ENCODE results near the gene TDRD3. TPM values are rescaled to one million over a fixed set of nuclear protein-coding genes. Genes with fewer than 3 reads are reported as not detected.

The TDRD3 gene
- total RNA-seq = 6.5 TPM

DNA sequence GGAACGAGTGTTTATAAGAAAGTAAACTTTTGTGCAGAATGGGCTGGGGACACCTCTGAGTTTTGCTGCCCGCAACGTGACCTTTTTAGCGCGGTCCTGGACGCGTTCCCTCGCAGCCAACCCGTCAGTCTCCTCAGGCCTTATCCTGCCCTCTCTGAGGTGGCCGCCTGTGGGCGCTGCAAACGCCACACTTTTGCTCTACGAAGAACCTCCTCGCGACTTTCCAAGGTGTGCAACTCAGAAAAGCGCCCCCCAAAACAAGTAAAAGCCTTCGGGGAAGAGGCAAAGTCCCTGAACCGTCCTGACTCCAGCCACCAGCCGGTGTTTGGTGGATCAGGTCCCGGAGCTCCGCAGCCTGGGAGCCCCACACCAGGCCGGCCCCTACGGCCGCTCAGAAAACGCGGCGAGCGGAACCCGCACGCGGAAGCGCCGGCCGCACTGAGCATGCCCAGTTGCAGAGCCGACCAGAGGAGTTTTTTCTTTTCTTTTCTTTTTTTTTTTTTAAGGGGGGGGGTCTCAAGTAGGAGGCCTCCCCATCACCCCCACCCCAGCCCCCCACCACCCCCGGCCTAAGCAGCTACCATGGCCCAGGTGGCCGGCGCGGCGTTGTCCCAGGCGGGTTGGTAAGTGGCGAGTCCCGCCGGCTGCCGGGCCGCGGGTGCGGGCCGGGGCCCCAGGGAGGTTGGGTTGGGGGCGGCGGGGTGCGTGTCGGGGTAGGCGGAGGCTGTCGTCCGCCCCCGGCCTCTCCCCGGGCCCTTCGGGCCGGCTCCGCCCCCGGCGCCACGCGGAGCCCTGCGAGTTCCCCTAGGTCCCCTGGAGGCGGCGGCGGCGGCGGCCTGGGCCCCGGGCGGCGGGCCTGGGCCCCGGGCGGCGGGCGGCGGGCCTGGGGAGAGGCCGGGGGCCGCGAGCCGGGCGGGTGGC, at the start of gene TDRD3:
Gene TDRD3, plus strand, starts transcription at position 438 of the 921 bp plus-strand sequence. Its CDS starts 145 bp downstream, at position 583.
- peak; percentile 65 to 90 (median 87) for DNase-seq (ENCODE audit: low read depth in 2 of 3, low spot score in 2 of 3)

DNA sequence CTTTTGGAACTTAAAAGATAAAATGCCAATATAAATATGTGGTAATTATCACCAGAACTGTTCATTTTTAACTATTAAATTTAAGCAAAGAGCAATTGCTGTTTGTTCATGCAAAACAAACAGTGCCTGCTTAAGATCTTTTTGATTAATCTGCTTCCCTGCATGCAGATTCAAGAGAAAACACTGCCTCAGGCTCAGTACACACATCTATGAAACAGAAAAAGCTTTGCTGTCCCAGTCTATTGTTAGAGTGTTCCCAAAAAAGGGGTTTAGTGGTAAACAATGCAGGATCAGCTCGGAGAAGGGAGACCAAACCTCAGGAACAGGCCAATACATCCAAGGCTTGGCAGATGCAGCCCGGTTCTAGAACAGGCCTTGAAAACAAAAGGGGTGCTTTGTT, 49.3 kb upstream of the TDRD3 start:
- no peak for DNase-seq (ENCODE audit: low read depth in 2 of 3, low spot score in 2 of 3)

DNA sequence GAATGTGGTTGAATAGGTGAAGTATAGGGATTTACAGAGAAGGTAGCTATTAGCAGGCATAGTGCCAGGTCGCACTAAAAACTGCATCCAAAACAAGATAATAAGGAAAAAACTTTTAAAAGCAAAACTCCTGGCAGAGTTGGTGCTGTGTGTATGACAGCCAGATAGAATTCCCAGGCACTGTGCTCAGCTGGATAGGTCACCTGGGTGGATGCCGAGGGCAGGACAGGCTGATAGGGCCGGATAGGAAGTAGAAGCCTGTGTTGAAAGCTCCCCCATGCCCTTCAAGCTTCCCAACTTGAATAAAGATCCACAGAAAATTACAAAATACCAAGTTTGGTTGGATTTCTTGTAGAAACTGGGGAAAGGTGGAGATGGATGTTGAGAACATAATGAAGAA, 48.9 kb upstream of the TDRD3 start:
- no peak for DNase-seq (ENCODE audit: low read depth in 2 of 3, low spot score in 2 of 3)

DNA sequence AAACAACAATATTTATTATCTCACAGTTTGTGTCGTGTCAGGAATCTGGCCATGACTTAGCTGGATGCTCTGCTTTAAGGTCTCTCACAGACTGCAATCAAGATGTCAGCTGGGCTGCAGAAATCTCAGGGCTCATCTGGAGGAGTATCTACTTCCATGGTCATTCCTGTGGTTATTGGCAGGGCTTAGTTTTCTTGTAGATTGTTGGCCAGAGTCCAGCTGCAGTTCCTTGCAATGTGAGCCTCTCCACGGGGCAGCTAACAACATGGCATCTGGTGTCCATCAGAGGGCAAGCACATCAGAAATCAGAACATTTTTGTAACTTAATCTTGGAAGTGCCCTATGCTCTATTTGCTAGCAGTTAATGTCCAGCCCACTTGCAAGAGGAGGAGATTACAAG, 45.7 kb upstream of the TDRD3 start:
- DNase-seq (ENCODE audit: low read depth in 2 of 3, low spot score in 2 of 3) = no peak

DNA sequence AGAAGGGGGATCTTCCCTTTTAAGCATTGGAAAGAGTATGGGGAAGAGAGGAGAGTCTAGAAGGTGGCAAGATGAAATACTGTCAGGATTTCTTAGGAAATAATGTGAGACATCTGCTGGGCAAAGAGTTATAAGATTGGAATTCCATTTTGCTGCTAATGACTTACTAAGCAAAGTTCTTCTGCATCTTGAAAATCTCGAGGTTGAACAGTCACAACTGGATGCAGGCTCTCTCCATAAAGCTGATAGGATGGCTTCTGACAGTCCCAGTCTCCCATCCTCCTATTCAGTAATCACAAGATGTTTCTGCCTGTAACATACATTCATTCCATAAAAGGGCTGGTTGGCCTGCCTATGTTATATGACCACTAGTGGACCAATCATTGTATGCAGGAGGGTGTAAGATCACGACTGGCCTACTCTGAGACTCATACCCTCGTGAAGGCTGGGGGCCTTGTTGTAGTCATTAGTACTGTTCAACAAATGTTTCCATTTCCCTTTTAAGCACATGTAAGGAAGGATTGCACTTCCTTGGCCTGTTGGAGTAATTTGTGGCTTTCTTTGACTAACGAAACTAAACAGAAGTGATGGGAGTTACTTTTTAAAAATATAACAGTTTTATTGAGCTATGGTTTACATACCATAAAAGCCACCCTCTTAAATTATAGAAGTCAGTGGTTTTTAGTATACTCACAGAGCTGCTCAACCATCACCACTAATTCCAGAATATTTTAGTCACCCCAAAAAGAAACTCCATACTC, 45.0 kb upstream of the TDRD3 start:
- DNase-seq (ENCODE audit: low read depth in 2 of 3, low spot score in 2 of 3) = no peak

DNA sequence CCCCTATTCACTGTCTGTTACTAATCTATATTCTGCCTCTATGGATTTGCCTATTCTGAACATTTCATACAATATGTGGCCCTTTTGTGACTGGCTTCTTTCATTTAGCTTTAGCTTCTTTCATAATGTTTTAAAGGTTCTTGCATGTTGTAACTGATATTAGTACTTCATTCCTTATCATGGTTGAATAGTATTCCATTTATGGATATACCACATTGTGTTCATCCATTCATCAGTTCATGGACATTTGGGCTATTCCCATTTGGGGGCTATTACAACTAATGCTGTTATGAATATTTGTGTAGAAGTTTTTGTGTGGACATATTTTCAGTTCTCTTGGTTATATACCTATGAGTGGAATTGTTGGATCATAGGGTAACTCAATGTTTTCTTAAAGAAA, 44.4 kb upstream of the TDRD3 start:
- DNase-seq (ENCODE audit: low read depth in 2 of 3, low spot score in 2 of 3) = no peak

DNA sequence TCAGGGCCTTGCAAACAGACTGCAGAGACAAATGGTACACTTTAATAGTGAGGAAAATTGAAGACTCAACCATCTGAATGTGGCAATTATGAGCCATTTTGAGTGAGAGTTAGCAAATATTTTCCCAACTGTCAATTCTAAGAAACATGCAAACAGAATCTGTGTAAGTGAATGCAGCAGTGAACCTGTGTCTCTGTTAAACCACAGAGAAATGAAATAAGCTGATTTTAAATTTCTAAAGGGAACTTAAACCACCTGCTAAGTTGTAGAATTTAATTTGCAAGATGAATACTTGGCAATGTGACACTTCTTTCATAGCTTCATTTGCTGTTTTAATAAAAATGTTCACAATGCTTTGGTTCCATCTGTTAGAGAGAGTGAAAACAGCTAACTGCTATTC, 42.0 kb upstream of the TDRD3 start:
- DNase-seq (ENCODE audit: low read depth in 2 of 3, low spot score in 2 of 3) = no peak

DNA sequence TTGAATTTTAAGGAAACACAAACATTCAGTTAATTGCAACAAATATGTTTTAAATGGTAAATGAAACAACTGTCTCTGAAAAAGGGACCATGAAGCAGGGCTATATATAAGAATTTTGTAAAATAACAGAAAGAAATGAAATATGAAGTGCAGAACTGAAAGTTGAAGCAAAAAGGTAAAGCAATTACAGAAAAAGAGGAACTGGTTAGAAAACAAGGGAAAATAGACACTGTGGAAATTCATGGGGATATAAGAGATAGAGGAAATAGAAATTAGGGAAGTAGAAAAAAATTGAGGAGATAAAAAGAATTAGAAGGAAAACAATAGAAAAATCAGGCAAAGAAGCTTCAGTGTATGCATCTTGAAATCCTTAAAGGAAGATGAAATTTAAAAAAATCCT, 40.0 kb upstream of the TDRD3 start:
- no peak for DNase-seq (ENCODE audit: low read depth in 2 of 3, low spot score in 2 of 3)

DNA sequence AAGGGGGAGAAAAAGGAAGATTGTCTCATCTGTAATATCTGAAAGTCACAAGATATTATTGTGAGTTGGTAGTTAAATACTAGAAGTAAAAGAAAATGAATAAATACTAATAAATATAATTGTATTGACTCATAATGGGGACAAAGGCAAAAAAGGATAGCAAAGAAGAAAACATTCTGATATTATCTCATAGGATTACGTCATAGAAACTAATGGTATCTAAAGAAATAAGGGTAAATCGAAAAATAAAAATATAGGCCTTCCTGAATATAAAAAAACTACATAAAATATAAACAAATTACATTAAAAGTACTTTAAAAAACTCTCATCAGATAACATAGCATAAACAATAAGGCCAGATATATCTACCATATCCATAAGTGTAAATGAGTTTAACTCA, 38.6 kb upstream of the TDRD3 start:
- DNase-seq (ENCODE audit: low read depth in 2 of 3, low spot score in 2 of 3) = no peak

DNA sequence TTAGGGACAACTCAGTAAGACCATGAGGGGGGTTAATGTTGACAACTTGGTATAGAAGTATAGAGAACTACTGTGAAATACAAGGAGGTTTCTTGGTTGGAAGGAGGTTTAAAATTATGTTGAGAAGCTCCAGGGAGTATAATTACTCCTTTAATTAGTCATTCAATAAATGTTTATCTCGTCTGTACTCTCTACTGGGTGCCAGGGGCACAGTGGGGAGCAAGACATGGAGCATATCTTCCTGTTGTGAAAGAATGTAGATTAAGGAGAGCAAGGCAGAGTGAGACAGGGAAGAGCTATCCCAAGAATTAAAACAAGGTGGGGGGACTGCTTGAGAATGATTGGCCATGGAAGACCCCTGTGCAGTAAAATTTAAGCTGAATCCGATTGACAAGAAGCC, 33.7 kb upstream of the TDRD3 start:
- no peak for DNase-seq (ENCODE audit: low read depth in 2 of 3, low spot score in 2 of 3)

DNA sequence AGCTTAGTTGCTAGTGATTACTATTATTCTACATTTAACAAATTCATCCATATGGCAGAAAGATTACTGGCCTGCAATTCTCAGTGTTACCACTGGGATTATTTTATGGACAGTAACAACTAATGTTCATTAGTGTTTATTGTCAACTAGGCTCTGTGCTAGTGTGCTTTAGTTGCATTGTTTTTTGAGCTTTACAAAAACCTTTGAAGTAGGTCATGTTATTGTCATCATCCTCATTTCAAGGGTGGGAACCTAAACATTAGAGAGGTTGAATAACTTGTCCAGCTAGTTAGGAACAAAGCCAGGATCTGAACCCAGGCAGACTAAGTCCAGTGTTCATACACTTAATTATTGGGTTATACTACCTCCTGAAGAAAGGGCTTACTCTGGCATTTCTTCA, 27.8 kb upstream of the TDRD3 start:
- DNase-seq (ENCODE audit: low read depth in 2 of 3, low spot score in 2 of 3) = no peak

DNA sequence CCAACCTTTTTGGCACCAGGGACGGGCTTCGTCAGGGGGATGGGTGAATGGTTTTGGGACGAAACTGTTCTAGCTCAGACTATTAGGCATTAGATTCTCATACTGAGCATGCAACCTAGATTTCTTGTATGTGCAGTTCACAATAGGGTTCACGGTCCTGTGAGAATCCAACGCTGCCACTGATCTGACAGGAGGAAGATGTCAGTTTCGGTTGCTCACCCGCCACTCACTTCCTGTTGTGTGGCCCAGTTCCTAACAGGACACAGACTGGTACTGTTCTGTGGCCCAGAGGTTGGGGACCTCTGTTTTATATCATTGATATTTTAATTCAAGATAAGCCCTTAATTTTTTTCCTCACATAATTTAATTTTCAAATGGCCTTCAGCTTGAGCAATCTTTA, 26.7 kb upstream of the TDRD3 start:
- DNase-seq (ENCODE audit: low read depth in 2 of 3, low spot score in 2 of 3) = no peak

DNA sequence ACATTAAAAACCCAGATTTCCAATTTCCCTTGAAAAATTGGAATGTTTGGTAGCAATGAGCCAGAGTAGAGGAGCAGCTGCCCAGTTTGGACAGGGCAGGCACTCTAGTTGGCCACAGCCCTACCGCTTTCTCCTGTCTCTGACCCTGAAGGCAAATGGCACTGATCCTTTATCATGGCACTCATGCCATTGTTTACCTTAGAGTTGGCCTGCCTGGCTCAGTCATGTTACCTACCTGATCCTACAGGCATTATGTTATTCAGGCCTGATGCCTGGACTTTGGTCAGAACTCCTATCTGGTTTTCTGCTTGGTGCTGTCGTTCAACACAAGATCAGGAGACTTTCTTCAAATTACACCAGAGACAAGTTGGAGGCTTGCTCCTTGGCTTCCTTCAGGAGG, 24.9 kb upstream of the TDRD3 start:
- DNase-seq (ENCODE audit: low read depth in 2 of 3, low spot score in 2 of 3) = no peak

DNA sequence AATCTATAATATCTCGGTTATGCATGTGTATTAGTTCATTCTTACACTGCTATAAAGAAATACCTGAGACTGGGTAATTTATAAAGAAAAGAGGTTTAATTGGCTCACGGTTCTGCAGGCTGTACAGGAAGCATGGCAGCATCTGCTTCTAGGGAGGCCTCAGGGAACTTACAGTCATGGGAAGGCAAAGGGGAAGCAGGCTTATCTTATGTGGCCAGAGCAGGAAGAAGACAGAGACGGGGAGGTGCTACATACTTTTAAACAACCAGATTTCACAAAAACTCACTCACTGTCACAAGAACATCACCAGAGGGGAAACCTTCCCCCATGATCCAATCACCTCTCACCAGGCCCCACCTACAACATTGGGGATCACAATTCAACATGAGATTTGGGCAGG, 17.7 kb upstream of the TDRD3 start:
- peak in 1 of 3 donors; percentile 13 for DNase-seq (ENCODE audit: low read depth in 2 of 3, low spot score in 2 of 3)

DNA sequence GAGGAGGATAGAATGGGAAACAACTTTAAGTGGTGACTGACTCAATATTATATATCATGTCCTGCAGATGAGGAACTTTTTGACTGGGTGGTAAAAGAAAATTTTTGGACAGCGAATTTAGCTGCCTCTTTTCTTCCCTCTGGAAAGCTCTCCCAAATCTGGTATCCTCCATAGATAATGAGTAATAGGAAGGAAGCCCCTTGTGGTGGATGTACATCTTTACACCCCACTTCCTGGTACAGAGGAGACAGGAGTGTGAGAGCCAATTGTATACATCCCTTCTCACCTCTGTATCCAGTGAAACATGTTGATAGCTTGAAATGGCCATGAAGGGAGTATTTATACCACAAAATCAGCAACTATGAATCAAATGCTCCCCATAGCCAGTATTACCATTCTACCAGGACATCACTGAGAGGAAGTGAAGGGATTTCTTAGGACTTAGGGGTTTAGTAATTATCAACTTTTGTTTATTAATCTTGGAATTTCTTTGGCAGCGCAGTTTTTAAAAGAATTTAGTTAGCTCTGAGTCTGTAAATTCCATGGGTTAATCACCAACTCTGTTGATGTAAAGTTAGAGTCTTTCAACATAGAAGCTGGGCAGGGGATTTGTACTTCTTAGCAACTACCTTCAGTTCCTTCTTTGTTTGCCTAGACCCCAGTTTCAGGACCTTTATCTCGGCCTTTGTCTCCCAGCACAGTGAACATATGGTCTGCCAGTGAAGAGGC, 17.0 kb upstream of the TDRD3 start:
- DNase-seq (ENCODE audit: low read depth in 2 of 3, low spot score in 2 of 3) = no peak

DNA sequence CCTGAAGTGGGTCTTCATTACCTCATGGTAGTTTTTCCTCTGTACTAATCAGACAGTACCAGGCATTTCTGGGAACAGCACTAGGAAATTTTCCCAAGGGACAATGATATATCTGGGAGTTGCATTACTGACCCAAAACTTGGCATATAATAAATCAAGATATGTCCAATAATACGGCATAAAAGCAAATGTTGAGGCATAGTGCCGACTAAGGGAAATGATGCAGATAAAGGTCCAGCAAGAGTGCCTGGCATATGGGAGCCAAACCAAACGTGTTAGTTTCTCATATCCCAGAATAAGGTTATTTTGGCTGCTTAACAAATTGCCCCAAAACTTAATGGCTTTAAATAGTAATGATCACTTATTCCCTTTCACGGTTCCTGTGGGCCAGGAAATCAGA, 12.1 kb upstream of the TDRD3 start:
- no peak for DNase-seq (ENCODE audit: low read depth in 2 of 3, low spot score in 2 of 3)

DNA sequence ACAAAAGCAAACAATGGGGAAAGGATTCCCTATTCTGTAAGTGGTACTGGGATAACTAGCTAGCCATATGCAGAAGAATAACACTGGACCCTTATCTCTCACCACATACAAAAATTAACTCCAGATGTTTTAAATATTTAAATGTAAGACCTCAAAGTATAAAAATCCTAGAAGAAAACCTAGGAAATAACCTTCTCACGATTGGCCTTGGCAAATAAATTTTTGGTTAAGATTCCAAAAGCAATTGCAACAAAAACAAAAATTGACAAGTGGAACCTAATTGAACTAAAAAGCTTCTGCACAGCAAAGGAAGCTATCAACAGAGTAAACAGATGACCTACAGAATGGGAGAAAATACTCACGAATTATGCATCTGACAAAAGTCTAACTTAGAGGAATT, 10.8 kb upstream of the TDRD3 start:
- no peak for DNase-seq (ENCODE audit: low read depth in 2 of 3, low spot score in 2 of 3)

DNA sequence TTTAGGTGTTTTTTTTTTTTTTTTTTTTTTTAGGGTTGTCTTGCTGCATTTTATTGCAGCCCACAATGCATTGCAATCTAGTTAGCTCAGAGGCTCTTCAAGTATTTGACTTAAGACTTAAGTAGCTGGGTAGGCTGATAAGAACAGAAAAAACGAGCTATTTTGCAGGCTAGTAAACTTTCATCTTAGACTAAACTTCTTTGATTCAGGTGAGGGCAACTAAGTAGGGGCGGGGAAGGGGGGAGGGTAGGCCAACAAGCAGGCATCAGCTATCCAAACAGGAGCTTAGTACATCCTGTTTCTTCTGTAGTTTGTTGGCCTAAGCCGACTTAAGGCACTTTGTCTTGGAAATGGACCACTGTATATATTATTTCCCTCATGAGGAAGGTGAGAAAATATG, 4.9 kb upstream of the TDRD3 start:
- DNase-seq (ENCODE audit: low read depth in 2 of 3, low spot score in 2 of 3) = no peak

DNA sequence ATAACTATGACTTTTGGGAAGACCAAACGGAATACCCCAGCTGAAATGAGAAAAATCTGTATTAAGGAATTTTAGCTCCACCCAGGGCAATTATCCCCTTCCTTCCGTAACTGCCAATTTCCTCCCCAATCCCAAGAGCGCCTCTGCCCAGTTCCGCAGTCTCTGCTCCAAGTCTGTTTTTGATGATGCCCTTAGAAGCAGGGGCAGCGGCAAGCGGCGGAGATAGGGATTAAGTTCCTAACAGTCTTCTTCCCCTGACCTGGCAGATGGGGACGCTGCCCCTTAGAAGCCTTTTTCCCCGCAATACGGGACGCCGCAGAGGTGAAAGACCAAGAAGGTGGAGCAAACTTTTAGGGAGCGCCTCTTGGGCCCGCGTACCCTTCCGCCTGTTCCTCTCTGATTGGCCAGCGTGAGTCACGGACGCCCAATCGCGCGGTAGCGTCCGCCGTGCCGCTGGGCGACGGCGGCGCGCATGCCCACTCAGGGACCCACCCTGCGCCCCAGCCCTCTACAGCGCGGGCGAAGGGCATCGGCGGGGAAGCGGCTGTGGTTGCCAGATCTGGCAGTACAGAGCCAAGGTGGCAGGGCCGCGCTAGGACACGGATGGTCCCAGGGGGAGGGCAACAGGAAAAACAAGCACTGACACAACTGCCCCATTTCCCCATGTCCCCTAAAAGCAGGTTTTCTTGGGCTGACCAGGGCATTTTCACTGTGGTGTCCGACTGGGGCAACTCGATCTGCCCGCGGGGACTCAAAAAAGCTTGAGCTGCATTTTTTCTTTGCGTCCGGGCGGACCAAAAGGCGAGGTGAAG, 843 bp upstream of the TDRD3 start:
- DNase-seq (ENCODE audit: low read depth in 2 of 3, low spot score in 2 of 3) = peak; percentile 73 to 95 (median 93)

DNA sequence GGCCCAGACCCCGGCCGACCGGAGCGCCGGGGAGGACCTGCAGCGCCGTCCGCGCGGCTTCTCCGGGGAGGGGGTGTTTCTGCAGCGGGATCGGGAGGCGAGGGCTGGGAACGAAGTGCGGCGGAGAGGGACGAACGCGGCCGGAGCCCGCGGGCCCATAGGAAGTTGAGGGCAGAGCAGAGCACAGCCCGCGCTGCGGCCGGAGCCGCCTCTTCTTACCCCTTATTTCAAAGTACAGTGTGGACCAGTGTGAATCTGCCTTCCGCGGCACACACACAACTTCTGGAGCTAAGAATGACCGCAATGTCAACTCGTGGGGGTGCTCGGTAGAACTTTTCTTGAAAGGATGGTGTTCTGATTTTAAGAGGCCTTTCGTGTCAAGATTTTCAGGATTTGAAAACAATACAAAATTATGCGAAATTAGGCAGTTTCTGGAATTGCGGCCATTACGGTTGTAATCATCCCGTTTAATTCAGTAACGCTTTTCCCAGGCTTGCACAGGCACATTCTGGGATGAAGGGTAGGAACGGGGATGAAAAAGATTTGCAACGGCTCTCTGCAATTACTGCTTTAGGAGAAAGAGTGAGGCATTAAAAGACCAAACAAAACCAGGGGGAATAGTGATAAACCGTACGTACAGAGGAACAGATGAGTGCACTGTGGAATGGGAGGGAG, 821 bp downstream of the TDRD3 start:
- DNase-seq (ENCODE audit: low read depth in 2 of 3, low spot score in 2 of 3) = peak; percentile 31 to 58 (median 56)

Data from hematopoietic multipotent progenitor cell (in vitro differentiated cells).